HEK293T (cell line): ENCODE data around the gene MGRN1.

Experiments used
- LEF1 ChIP-seq: fragments of 450-650 bp; IDR thresholded peaks from 2 replicates; pipeline ENCODE4 v1.6.1; 2017; ENCODE audit warnings: mild to moderate bottlenecking, borderline replicate concordance
- SP1 ChIP-seq: fragments of 450-650 bp; IDR thresholded peaks from 2 replicates; pipeline ENCODE4 v1.6.1; 2017
- SUZ12 ChIP-seq: fragments of 450-650 bp; IDR thresholded peaks from 2 replicates; pipeline ENCODE4 v1.6.1; 2016; ENCODE audit warnings: mild to moderate bottlenecking

DNA sequence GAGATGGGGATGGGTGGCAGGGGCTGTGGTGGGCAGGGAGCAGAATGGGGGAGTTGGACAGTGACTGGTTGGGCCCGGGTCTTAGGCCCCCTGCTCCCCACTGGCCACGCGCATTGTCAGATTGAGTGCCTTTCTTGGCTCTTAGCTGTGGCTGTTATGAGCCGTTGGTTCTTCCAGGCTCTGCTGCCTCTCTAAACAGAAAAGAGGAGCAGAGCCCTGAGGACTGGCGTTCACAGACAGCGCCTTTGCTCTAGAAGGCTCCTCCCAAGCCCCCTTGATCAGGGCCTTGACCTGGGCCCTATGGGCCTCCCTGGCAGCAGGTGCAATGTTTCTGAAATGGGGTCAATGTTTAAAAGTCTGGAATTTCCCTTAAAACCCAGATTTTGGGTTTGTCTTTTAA lies 54.0 kb downstream of the MGRN1 start:
- TF ChIP-seq LEF1, result no peak
- no peak for TF ChIP-seq SP1
- no peak for TF ChIP-seq SUZ12
